Parathyroid adenoma (tissue), 2 donors: Measurements from ENCODE around the gene NDUFA13.

Experiments used
- H2AFZ ChIP-seq: fragments of 300-600 bp; sonication (generic); one replicate; pipeline ENCODE4 v1.7.0; 2017; ENCODE audit warnings: antibody characterized with exemption, mild to moderate bottlenecking
- H3K27ac ChIP-seq: fragments of 300-600 bp; sonication (generic); one replicate; pipeline ENCODE4 v1.7.0; 2017
- H3K27me3 ChIP-seq: fragments of 300-600 bp; sonication (generic); one replicate; pipeline ENCODE4 v1.7.0; 2017; ENCODE audit warnings: low read length; ENCODE audit not compliant: control insufficient read depth, insufficient read depth
- H3K36me3 ChIP-seq: fragments of 300-600 bp; sonication (generic); one replicate; pipeline ENCODE4 v1.7.0; 2017; ENCODE audit warnings: low read length; ENCODE audit not compliant: control insufficient read depth, insufficient read depth
- H3K4me1 ChIP-seq: fragments of 300-600 bp; sonication (generic); one replicate; pipeline ENCODE4 v1.7.0; 2017; ENCODE audit warnings: control low read depth
- H3K4me2 ChIP-seq: fragments of 300-600 bp; sonication (generic); one replicate; pipeline ENCODE4 v1.7.0; 2017; ENCODE audit warnings: low read length
- H3K4me3 ChIP-seq: fragments of 300-600 bp; sonication (generic); one replicate; pipeline ENCODE4 v1.7.0; 2017; ENCODE audit warnings: low read depth, low read length
- H3K79me2 ChIP-seq: fragments of 300-600 bp; sonication (generic); one replicate; pipeline ENCODE4 v1.7.0; 2017; ENCODE audit warnings: control low read depth
- H3K9ac ChIP-seq: fragments of 300-600 bp; sonication (generic); one replicate; pipeline ENCODE4 v1.7.0; 2017; ENCODE audit warnings: mild to moderate bottlenecking
- H3K9me3 ChIP-seq: fragments of 300-600 bp; sonication (generic); one replicate; pipeline ENCODE4 v1.7.0; 2017; ENCODE audit warnings: low read length; ENCODE audit not compliant: control insufficient read depth
- TF ChIP-seq, protein P1 (sequence below): fragments of 300-600 bp; sonication (generic); IDR thresholded peaks from one replicate; pipeline ENCODE4 v1.7.0; 2017; ENCODE audit warnings: antibody characterized with exemption, mild to moderate bottlenecking
- donor health status: primary hyperparathyroidism.

The NDUFA13 gene

DNA sequence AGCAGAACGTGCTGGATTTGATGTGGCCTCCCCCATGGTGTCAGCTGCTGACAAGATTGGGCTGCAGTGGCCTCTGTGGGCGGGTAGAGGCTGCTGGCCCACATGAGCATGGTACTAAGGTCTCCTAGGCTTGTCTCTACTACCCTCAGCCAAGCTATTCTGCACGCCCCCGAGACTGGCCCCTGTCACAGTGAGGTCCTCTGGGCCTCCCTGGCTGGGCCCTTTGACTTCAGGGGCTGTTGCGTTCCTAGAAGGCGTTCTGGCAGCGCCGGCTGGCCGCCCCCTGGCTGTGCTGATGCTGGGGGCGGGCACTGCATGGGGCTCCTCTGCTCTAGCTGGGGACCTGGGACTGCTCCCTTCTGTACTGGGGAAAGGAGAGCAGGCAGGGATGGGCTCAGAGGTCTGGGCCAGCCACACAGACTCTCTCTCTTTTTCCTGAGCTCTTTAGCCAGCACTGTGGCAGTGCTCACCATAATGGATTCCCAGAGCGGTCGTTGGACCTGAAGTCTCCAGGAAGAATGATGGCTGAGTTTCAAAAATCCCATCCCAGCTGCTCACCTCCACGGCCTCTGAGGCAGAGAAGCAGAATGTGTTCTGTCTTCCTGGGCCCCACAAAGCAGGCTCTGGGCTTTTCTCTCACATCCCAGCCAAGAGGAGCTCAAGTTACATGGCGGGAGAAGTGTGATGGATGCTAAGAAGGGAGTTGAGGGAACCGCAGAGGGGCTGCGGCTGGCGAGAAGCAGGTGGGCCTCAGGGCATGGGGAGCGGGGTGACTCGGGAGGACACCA is 33.0 kb upstream of the NDUFA13 start:
- Histone ChIP-seq H3K36me3 (no peaks in the 10 kb centered on the region), H3K79me2 (peaks cover 58% of the 10 kb centered on the region), H3K27me3 (no peaks in the 10 kb centered on the region), H3K9me3 (no peaks in the 10 kb centered on the region), H3K4me2 (no peak overlapping the region), H2AFZ (no peak overlapping the region), H3K9ac (no peak overlapping the region), H3K27ac (peak overlapping the region; percentile 30), H3K4me1 (peaks cover 42% of the 10 kb centered on the region), H3K4me3 (no peak overlapping the region)
- TF ChIP-seq, protein P1, sequence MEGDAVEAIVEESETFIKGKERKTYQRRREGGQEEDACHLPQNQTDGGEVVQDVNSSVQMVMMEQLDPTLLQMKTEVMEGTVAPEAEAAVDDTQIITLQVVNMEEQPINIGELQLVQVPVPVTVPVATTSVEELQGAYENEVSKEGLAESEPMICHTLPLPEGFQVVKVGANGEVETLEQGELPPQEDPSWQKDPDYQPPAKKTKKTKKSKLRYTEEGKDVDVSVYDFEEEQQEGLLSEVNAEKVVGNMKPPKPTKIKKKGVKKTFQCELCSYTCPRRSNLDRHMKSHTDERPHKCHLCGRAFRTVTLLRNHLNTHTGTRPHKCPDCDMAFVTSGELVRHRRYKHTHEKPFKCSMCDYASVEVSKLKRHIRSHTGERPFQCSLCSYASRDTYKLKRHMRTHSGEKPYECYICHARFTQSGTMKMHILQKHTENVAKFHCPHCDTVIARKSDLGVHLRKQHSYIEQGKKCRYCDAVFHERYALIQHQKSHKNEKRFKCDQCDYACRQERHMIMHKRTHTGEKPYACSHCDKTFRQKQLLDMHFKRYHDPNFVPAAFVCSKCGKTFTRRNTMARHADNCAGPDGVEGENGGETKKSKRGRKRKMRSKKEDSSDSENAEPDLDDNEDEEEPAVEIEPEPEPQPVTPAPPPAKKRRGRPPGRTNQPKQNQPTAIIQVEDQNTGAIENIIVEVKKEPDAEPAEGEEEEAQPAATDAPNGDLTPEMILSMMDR, result no peak

DNA sequence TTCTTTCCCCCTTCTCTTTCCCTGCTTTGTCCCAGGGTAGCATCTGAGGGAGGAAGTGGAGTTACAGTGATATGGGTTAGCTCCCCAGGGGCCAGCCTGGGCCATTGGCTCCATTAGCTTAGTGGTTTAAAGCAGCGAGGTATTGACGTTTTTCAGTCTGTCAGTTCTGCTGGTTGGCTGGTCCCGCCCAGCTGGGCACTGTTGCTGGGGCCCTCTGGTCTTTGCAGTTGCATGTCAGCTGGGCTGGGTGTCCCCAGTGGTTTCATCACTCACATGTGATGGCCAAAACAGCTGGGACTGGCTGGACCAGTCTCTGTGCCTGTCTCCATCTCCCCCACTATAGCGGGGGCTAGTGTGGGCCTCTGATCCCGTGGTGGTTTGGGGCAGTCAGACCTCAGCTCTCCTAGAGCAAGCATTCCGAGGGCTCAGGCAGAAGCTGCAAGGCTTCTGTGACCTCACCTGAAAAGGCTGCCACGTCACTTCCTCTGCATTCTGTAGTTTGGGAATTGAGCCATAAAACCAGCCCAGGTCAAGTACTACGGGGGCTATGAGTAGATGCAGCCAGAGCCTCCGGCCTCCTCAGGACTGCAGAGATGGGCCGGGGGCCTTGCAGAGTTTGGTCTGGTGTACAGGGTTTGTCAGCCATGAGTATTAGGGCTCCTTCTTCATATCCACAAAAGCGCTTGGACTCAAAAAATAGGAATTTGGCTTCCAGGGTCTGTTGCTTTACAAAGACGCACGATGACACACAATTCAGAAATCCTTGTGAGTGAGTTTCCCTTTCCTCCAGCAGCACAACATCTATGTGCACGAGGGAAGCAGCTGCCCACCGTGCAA is 30.6 kb upstream of the NDUFA13 start:
- Histone ChIP-seq H3K9ac (no peak overlapping the region), H3K4me3 (no peak overlapping the region), H3K4me2 (no peak overlapping the region), H3K36me3 (no peaks in the 10 kb centered on the region), H3K27me3 (no peaks in the 10 kb centered on the region), H2AFZ (no peak overlapping the region), H3K4me1 (peaks cover 63% of the 10 kb centered on the region), H3K9me3 (no peaks in the 10 kb centered on the region), H3K27ac (no peak overlapping the region), H3K79me2 (peaks cover 39% of the 10 kb centered on the region)
- TF ChIP-seq, protein P1, result no peak

DNA sequence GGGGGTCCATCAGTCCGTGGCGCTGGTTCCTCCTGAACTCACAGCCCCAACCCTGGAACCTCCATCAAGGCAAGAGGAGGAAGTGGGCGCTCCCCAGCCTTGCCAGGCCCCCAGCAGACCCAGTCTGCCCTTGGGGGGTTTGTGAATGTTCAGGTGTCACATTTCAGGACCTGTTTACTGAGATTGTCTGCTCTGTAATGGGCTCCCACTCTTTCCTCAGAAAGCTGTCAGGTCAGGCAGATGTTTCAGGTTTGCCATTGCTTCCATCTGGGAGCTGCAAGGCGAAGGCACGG is 30.1 kb upstream of the NDUFA13 start:
- H3K9me3 ChIP-seq, result no peaks in the 10 kb centered on the region
- no peaks in the 10 kb centered on the region for H3K27me3 ChIP-seq
- TF ChIP-seq, protein P1, result no peak
- no peak overlapping the region for H2AFZ ChIP-seq
- H3K27ac ChIP-seq, result peak overlapping the region; percentile 98
- peaks cover 63% of the 10 kb centered on the region for H3K4me1 ChIP-seq
- no peak overlapping the region for H3K9ac ChIP-seq
- peaks cover 33% of the 10 kb centered on the region for H3K79me2 ChIP-seq
- H3K36me3 ChIP-seq, result no peaks in the 10 kb centered on the region
- no peak overlapping the region for H3K4me3 ChIP-seq
- H3K4me2 ChIP-seq, result no peak overlapping the region

DNA sequence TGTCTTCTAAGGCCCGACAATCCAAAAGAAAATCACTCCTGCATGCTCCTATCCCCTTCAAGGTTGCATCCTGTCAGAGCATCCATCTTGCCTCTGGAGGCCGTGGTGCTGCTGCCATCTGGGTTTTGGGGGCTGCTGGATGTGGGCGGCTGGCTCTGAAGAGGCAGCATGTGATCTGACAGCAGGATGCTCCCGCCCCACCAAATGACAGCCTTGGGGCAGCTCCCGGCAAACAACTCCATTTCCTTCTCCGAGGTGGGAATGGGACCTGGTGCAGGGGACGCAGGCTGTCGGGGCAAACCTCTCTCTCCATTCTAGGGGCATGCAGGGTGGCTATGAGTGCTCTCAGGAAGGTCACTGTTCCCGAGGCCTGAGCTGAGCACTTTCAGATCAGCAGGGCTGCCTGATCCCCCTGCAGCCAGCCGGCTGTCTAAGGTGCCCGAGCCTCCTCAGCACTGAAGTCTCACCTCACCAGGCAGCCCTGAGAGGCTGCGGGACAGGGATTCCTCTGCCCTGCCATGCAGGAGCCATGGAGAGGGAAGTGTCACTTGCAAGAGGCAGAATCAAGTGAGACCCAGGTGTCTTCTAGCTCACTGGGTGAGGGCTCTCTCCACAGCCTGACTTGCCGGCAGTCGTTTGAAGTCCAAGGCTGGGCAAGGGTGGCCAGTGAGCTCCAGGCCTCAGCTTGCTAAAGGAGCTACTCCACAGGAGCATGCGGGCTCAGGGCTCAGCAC is 29.5 kb upstream of the NDUFA13 start:
- TF ChIP-seq, protein P1, result no peak
- Histone ChIP-seq H3K27me3 (no peaks in the 10 kb centered on the region), H3K4me1 (peaks cover 63% of the 10 kb centered on the region), H3K27ac (peak overlapping the region; percentile 98), H3K36me3 (no peaks in the 10 kb centered on the region), H2AFZ (peak overlapping the region; percentile 17), H3K9ac (no peak overlapping the region), H3K79me2 (peaks cover 28% of the 10 kb centered on the region), H3K9me3 (no peaks in the 10 kb centered on the region), H3K4me2 (peak overlapping the region; percentile 11), H3K4me3 (no peak overlapping the region)
